CD4-positive, alpha-beta memory T cell (primary cell): ENCODE results near the gene PTPRD. TPM values are rescaled to one million over a fixed set of nuclear protein-coding genes. Genes with fewer than 3 reads are reported as not detected.
"Not testable (repeated sequence)": the region's sequence is repeated elsewhere in the genome, so short reads cannot be mapped to it uniquely, and the experiment has no call there.

Experiments
- CTCF ChIA-PET: fragments of 350-600 bp; sonication (Branson Sonifier 250); formaldehyde crosslinking; loops from one replicate; lab custom pipeline; 2021; ENCODE audit warnings: inconsistent platforms; ENCODE audit not compliant: partially characterized antibody; lab: Charles Lee
- POLR2A ChIA-PET: fragments of 350-600 bp; sonication (Branson Sonifier 250); formaldehyde crosslinking; loops from one replicate; lab custom pipeline; 2021; ENCODE audit not compliant: partially characterized antibody; lab: Charles Lee
- DNase-seq, 5 donors: peaks; one replicate each; pipeline versions ENCODE4 v3.0.0 to v3.0.0-alpha.2; 2020 to 2022; ENCODE audit warnings: mixed read lengths in 1 of 5
- H3K27ac ChIP-seq: one replicate; pipeline ENCODE4 v1.7.0; 2013; ENCODE audit warnings: low read depth, low read length
- H3K27me3 ChIP-seq: 2 replicates; pipeline ENCODE4 v1.7.0; 2013; ENCODE audit warnings: mild to moderate bottlenecking, low read length, moderate library complexity; ENCODE audit not compliant: insufficient read depth
- H3K36me3 ChIP-seq: 2 replicates; pipeline ENCODE4 v1.7.0; 2013; ENCODE audit warnings: mild to moderate bottlenecking, low read length, moderate library complexity; ENCODE audit not compliant: insufficient read depth
- H3K4me1 ChIP-seq: 2 replicates; pipeline ENCODE4 v1.7.0; 2013; ENCODE audit warnings: mild to moderate bottlenecking, low read length, moderate library complexity; ENCODE audit not compliant: insufficient read depth
- H3K4me3 ChIP-seq, 2 donors: one replicate each; pipeline ENCODE4 v1.7.0; 2013; ENCODE audit warnings: low read length in 2 of 2, mild to moderate bottlenecking in 1 of 2
- H3K9me3 ChIP-seq, 2 donors: one replicate each; pipeline ENCODE4 v1.7.0; 2013; ENCODE audit warnings: low read length in 2 of 2, control low read depth in 1 of 2; ENCODE audit not compliant: control insufficient read depth in 1 of 2
- H3K27ac Mint-ChIP-seq, 7 donors: one replicate each; pipeline ENCODE4 v1.8.0; 2020 to 2021; ENCODE audit warnings: mixed read lengths in 7 of 7, mild to moderate bottlenecking in 6 of 7, inconsistent platforms in 3 of 7, moderate library complexity in 3 of 7
- H3K27me3 Mint-ChIP-seq, 2 donors: one replicate each; pipeline ENCODE4 v1.8.0; 2020 to 2021; ENCODE audit warnings: mixed read lengths in 2 of 2
- H3K36me3 Mint-ChIP-seq, 2 donors: one replicate each; pipeline ENCODE4 v1.8.0; 2020 to 2021; ENCODE audit warnings: mixed read lengths in 2 of 2, inconsistent platforms in 1 of 2, mild to moderate bottlenecking in 1 of 2
- H3K4me1 Mint-ChIP-seq, 4 donors: one replicate each; pipeline ENCODE4 v1.8.0; 2020 to 2021; ENCODE audit warnings: mixed read lengths in 4 of 4, mild to moderate bottlenecking in 1 of 4
- H3K4me3 Mint-ChIP-seq, 8 donors: one replicate each; pipeline ENCODE4 v1.8.0; 2020 to 2021; ENCODE audit warnings: mixed read lengths in 8 of 8, mild to moderate bottlenecking in 7 of 8, moderate library complexity in 6 of 8, inconsistent platforms in 3 of 8
- H3K9me3 Mint-ChIP-seq, 8 donors: one replicate each; pipeline ENCODE4 v1.8.0; 2020 to 2021; ENCODE audit warnings: mixed read lengths in 8 of 8, mild to moderate bottlenecking in 5 of 8, inconsistent platforms in 3 of 8, moderate library complexity in 1 of 8
- intact Hi-C: fragments of 100-400 bp; cut with micrococcal nuclease; formaldehyde crosslinking; loops from one replicate; pipeline ENCODE4 v1.15.1; 2023
- polyA plus RNA-seq, 2 donors: library from polyadenylated mRNA; unstranded; fragments of 300-500 nt; fragmentation: Illumina TruSeq; gene quantifications; one replicate each; pipeline ENCODE4 v1.2.3, GENCODE V29; 2021
- total RNA-seq, 2 experiments: library from RNA; stranded (reverse); gene quantifications; one replicate each; pipeline ENCODE4 v1.2.3, GENCODE V29; 2021

PTPRD gene
- total and polyA plus RNA-seq, 4 experiments from 2014 or later: not detected

DNA sequence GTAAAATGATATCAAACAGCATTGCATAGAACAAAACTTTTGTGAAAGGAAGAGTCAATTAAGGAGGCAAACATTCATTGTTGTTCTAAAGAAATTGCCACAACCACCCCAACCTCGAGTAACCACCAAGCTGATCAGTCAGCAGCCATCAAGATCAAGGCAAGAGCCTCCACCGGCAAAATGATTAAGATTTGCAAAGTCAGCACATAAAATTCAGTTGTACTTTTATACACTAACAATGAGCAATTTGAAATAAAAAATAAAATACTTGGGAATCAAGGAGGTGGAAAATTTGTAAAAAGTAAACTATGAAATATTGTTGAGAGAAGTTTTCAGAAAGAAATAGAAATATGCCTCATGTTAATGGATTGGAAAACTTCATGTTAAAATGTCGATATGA is 1118.5 kb downstream of the PTPRD start:
- Histone ChIP-seq H3K27ac (no peak overlapping the region), H3K9me3 (no peaks in the 10 kb centered on the region), H3K4me1 (no peaks in the 10 kb centered on the region), H3K36me3 (no peaks in the 10 kb centered on the region), H3K27me3 (no peaks in the 10 kb centered on the region), H3K4me3 (no peak overlapping the region)
- H3K36me3 Mint-ChIP-seq: no peaks in the 10 kb centered on the region
- H3K27me3 Mint-ChIP-seq: no peaks in the 10 kb centered on the region
- no peaks in the 10 kb centered on the region for H3K4me1 Mint-ChIP-seq
- H3K9me3 Mint-ChIP-seq: peaks cover 2 to 41% (median 20%) of the 10 kb centered on the region in 8 donors
- POLR2A ChIA-PET: no interaction called here
- CTCF ChIA-PET: no interaction called here
- no peak overlapping the region for H3K4me3 Mint-ChIP-seq
- DNase-seq: no peak
- no peak overlapping the region for H3K27ac Mint-ChIP-seq
- intact Hi-C loops: no loop called here

DNA sequence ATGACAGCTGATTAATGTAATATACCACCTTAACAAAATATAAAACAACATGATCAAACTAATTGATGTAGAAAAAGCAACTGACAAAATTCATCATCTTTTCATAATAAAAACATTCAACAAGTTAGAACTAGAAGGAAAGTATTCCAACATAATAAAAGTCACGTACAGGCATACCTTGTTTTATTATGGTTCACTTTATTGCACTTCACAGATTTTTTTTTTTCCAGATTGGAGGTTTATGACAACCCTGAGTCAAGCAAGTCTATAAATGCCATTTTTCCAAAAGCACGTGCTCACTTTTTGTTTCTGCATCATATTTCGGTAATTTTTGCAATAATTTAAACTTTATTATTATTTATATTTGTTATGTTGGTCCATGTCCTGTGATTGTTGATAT is 1120.3 kb downstream of the PTPRD start:
- no peaks in the 10 kb centered on the region for H3K27me3 ChIP-seq
- no peaks in the 10 kb centered on the region for H3K36me3 ChIP-seq
- no peak overlapping the region for H3K4me3 ChIP-seq
- intact Hi-C loops: no loop called here
- CTCF ChIA-PET: no interaction called here
- no peaks in the 10 kb centered on the region for H3K27me3 Mint-ChIP-seq
- H3K4me1 Mint-ChIP-seq: no peaks in the 10 kb centered on the region
- no peak for DNase-seq
- H3K9me3 ChIP-seq: no peaks in the 10 kb centered on the region
- POLR2A ChIA-PET: no interaction called here
- no peak overlapping the region for H3K4me3 Mint-ChIP-seq
- no peak overlapping the region for H3K27ac Mint-ChIP-seq
- H3K36me3 Mint-ChIP-seq: no peaks in the 10 kb centered on the region
- H3K9me3 Mint-ChIP-seq: peaks cover 2 to 44% (median 18%) of the 10 kb centered on the region in 8 donors
- H3K27ac ChIP-seq: no peak overlapping the region
- no peaks in the 10 kb centered on the region for H3K4me1 ChIP-seq

DNA sequence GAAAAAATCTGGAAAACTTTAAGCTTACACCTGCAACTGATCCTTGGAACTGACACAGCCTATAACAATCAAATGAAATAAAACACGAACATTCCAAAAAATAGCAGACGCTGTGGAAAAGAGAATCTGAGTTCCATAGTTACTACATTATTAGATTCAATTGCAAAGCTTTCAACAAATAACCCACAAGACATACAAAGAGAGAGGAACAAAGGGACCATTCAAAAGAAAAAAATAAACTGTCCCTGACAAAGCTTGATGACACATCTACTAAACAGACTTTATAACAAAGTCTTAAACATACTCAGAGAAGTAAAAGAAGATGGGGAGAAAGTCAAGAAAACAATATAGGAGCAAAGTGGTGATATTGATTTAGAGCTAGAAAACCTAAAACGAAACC is 1123.6 kb downstream of the PTPRD start:
- Histone ChIP-seq H3K27ac (no peak overlapping the region), H3K4me1 (no peaks in the 10 kb centered on the region), H3K9me3 (no peaks in the 10 kb centered on the region), H3K27me3 (no peaks in the 10 kb centered on the region), H3K4me3 (no peak overlapping the region), H3K36me3 (no peaks in the 10 kb centered on the region)
- Mint-ChIP-seq H3K27ac (no peak overlapping the region), H3K27me3 (no peaks in the 10 kb centered on the region), H3K4me1 (no peaks in the 10 kb centered on the region), H3K36me3 (no peaks in the 10 kb centered on the region), H3K9me3 (peaks cover 5 to 32% (median 15%) of the 10 kb centered on the region in 8 donors), H3K4me3 (no peak overlapping the region)
- ChIA-PET POLR2A (no interaction called here), CTCF (no interaction called here)
- no peak for DNase-seq
- intact Hi-C loops: no loop called here

DNA sequence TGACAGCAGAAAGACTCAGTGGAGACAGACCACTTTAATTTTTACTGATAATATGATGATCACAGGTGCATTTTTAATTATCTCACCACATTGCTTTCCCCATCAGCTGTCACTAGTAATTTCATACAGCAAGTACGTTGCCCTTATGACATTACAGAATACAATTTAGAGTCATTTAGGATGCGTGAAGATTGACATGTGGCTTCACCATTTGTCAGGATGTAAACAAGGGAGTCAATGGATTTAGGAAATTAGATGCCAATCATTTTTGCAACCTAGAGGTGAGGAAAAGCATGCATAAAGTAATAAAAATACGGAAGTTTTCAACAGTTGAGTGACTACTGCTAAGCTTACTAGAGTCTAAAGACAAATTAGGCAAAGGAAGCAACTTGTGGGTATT is 1129.6 kb downstream of the PTPRD start:
- CTCF ChIA-PET: no interaction called here
- POLR2A ChIA-PET: no interaction called here
- intact Hi-C loops: no loop called here
- no peaks in the 10 kb centered on the region for H3K27me3 Mint-ChIP-seq
- H3K4me1 Mint-ChIP-seq: no peaks in the 10 kb centered on the region
- H3K4me1 ChIP-seq: no peaks in the 10 kb centered on the region
- no peaks in the 10 kb centered on the region for H3K27me3 ChIP-seq
- H3K27ac Mint-ChIP-seq: no peak overlapping the region
- H3K36me3 Mint-ChIP-seq: no peaks in the 10 kb centered on the region
- H3K9me3 Mint-ChIP-seq: peaks cover 0 to 14% (median 4%) of the 10 kb centered on the region in 8 donors
- no peaks in the 10 kb centered on the region for H3K9me3 ChIP-seq
- H3K27ac ChIP-seq: no peak overlapping the region
- no peak overlapping the region for H3K4me3 Mint-ChIP-seq
- no peak for DNase-seq
- no peaks in the 10 kb centered on the region for H3K36me3 ChIP-seq
- H3K4me3 ChIP-seq: no peak overlapping the region

DNA sequence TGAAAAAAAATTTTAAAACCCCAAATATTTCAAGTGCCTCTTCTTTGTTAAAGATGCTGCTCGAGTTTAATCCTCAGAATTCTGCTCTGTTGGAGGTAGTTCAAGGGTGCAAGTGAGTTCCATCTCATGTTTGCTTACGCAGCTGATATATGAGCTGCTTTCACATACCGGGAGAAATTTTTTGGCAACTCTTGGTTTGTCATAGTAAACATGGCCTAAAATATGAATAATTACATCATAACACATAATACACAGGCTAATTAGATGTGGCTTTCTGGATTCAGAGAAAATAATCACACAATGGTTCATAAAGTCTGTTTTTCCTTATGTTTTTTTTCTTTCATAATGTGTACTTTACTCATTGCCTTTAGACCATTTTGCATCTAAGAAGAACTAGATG is 1134.1 kb downstream of the PTPRD start:
- H3K27me3 Mint-ChIP-seq: no peaks in the 10 kb centered on the region
- no peaks in the 10 kb centered on the region for H3K9me3 ChIP-seq
- no peak overlapping the region for H3K27ac ChIP-seq
- no peaks in the 10 kb centered on the region for H3K27me3 ChIP-seq
- H3K4me1 ChIP-seq: no peaks in the 10 kb centered on the region
- H3K36me3 Mint-ChIP-seq: no peaks in the 10 kb centered on the region
- intact Hi-C loops: no loop called here
- no peak overlapping the region for H3K4me3 ChIP-seq
- POLR2A ChIA-PET: no interaction called here
- no peaks in the 10 kb centered on the region for H3K36me3 ChIP-seq
- no peak overlapping the region for H3K27ac Mint-ChIP-seq
- H3K4me3 Mint-ChIP-seq: no peak overlapping the region
- H3K9me3 Mint-ChIP-seq: peaks cover 0 to 8% (median under 1%) of the 10 kb centered on the region in 8 donors
- CTCF ChIA-PET: no interaction called here
- no peak for DNase-seq
- no peaks in the 10 kb centered on the region for H3K4me1 Mint-ChIP-seq

DNA sequence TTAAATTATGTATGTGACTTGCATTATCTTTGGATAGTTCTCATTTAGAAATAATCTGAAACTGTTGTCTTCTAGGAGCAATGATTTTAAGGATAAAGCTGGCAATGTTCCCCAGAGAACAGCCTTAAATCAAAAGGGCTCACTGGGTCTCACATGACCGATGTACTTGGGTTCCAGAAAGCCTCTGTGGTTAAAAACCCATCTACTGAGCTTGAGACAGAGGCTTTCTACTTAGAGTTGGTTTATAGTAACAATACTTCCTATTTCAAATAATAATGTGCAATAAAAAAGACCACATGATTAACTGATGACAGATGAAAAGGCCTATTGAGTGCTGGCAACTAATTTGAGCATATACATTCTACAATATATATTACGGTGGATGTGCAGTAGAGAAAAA is 1143.5 kb downstream of the PTPRD start:
- ChIA-PET CTCF (no interaction called here), POLR2A (no interaction called here)
- H3K36me3 ChIP-seq: no peaks in the 10 kb centered on the region
- H3K27ac Mint-ChIP-seq: no peak overlapping the region
- H3K4me3 ChIP-seq: no peak overlapping the region
- peaks cover 0 to 11% (median 1%) of the 10 kb centered on the region in 8 donors for H3K9me3 Mint-ChIP-seq
- H3K4me1 ChIP-seq: no peaks in the 10 kb centered on the region
- H3K4me3 Mint-ChIP-seq: no peak overlapping the region
- no peaks in the 10 kb centered on the region for H3K36me3 Mint-ChIP-seq
- H3K9me3 ChIP-seq: no peaks in the 10 kb centered on the region
- DNase-seq: no peak
- no peaks in the 10 kb centered on the region for H3K27me3 Mint-ChIP-seq
- H3K27me3 ChIP-seq: no peaks in the 10 kb centered on the region
- intact Hi-C loops: no loop called here
- no peak overlapping the region for H3K27ac ChIP-seq
- no peaks in the 10 kb centered on the region for H3K4me1 Mint-ChIP-seq

DNA sequence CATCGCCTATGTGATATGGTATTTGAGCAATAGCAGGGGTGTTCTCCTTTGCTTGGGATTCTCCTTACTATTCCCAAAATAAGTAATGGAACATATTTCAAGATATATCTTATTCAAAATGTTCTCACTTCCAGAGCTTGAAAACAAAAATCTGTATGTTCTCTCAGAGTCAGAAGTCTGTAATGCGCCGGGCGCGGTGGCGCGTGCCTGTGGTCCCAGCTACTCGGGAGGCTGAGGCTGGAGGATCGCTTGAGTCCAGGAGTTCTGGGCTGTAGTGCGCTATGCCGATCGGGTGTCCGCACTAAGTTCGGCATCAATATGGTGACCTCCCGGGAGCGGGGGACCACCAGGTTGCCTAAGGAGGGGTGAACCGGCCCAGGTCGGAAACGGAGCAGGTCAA is 1170.9 kb downstream of the PTPRD start:
- H3K27ac Mint-ChIP-seq, CTCF ChIA-PET, H3K4me3 Mint-ChIP-seq, H3K36me3 ChIP-seq, H3K9me3 ChIP-seq, POLR2A ChIA-PET, H3K36me3 Mint-ChIP-seq, H3K4me3 ChIP-seq, DNase-seq, H3K4me1 Mint-ChIP-seq, H3K27ac ChIP-seq, intact Hi-C loops, H3K27me3 Mint-ChIP-seq, H3K4me1 ChIP-seq, H3K27me3 ChIP-seq: not testable (repeated sequence)
- H3K9me3 Mint-ChIP-seq: peaks cover 0 to 15% (median 6%) of the 10 kb centered on the region in 8 donors

DNA sequence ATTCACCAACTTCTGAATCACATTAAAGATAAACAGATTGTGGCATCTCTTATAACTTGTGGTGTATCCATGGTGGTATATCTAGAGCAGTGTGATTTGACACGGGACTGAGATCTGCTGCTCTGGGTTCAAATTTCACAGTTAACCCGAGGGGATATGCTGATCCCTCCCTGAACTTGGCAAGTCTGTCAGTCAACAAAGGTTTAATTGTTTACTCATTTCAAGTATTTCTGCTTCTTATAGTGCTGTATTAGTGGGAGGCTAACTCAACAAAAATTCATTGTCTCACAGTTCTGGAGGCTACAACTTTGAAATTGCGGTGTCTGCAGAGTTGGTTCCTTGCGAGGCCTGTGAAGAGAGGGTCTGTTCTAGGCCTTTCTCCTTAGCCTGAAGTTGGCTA is 1175.2 kb downstream of the PTPRD start:
- H3K27me3 Mint-ChIP-seq: no peaks in the 10 kb centered on the region
- CTCF ChIA-PET: interaction anchor here (0.7 kb wide), 1 partner anchor 8 kb away, joined by 3 read pairs; no protein-coding TSS in a partner anchor
- DNase-seq: no peak

More for the DNA sequence above, 1175.2 kb downstream of the PTPRD start:
- Mint-ChIP-seq H3K4me3 (no peak overlapping the region), H3K9me3 (peaks cover 0 to 6% (median 3%) of the 10 kb centered on the region in 8 donors), H3K4me1 (no peaks in the 10 kb centered on the region), H3K36me3 (no peaks in the 10 kb centered on the region), H3K27ac (no peak overlapping the region)
- Histone ChIP-seq H3K27ac (no peak overlapping the region), H3K9me3 (no peaks in the 10 kb centered on the region), H3K36me3 (no peaks in the 10 kb centered on the region), H3K4me1 (no peaks in the 10 kb centered on the region), H3K27me3 (no peaks in the 10 kb centered on the region), H3K4me3 (no peak overlapping the region)
- intact Hi-C loops: no loop called here
- POLR2A ChIA-PET: no interaction called here
